H1 (cell line): ENCODE measurements around the gene TRABD2B. TPM values are rescaled to one million over a fixed set of nuclear protein-coding genes. Genes with fewer than 3 reads are reported as not detected.

Experiments used
- CTBP2 ChIP-seq: IDR thresholded peaks from 2 replicates; pipeline ENCODE4 v1.7.0; 2011; ENCODE audit warnings: borderline replicate concordance, mild to moderate bottlenecking, moderate library complexity, mixed read lengths, low read length; ENCODE audit not compliant: insufficient read depth, insufficient read length
- FOSL1 ChIP-seq: IDR thresholded peaks from 2 replicates; pipeline ENCODE4 v1.6.1; 2011; ENCODE audit warnings: mild to moderate bottlenecking, low read depth, low read length, moderate library complexity; ENCODE audit not compliant: insufficient read depth
- NANOG ChIP-seq: IDR thresholded peaks from 2 replicates; pipeline ENCODE4 v1.6.1; 2011; ENCODE audit warnings: low read length, low read depth, mild to moderate bottlenecking, inconsistent platforms; ENCODE audit not compliant: insufficient read depth, poor library complexity, severe bottlenecking
- SUZ12 ChIP-seq: fragments of 200-600 bp; sonication (generic); IDR thresholded peaks from 2 replicates; pipeline ENCODE4 v1.6.1; 2012; ENCODE audit warnings: mild to moderate bottlenecking, inconsistent platforms, low read length, moderate library complexity, mixed read lengths
- TBP ChIP-seq: IDR thresholded peaks from 2 replicates; pipeline ENCODE4 v1.6.1; 2011; ENCODE audit warnings: low read depth, low read length, improper control_type of control experiment
- polyA plus RNA-seq, 7 experiments: library from polyadenylated mRNA; depleted of rRNA in 3 of 7; stranded (reverse) in 5 of 7; unstranded in 2 of 7; fragments of >200 nt in 5 of 7; fragments of 200-250 nt in 2 of 7; gene quantifications; 1 replicate in 5 of 7; 2 replicates in 1 of 7; 4 replicates in 1 of 7; pipeline versions ENCODE4 v1.2.1 to v1.2.3, GENCODE V29; 2011 to 2013; ENCODE audit warnings: missing spikeins in 2 of 7, mixed read lengths in 2 of 7
- total RNA-seq: library from RNA; stranded (reverse); fragmentation: NEBNext Ultra II Directional; extraction: Animal tissue kit (Norgen Biotek cat#: 25700); gene quantifications from 2 replicates; pipeline ENCODE4 v1.2.1, GENCODE V29; 2021

TRABD2B gene
- total and polyA plus RNA-seq, 2 of the 8 experiments (the other 6 are each of a cell fraction or from before 2014, with no cell fraction given), result 0.95 to 3.4 TPM

- TF ChIP-seq TBP, result no peak
- no peak for TF ChIP-seq CTBP2
- TF ChIP-seq NANOG, result no peak
- TF ChIP-seq SUZ12, result no peak
- TF ChIP-seq FOSL1, result no peak
- TF ChIP-seq, all 59 proteins: peak for 0
Measured at GRCh38 chr1:47766832-47767740, 230.1 kb downstream of the TRABD2B start (continued).
